ENCODE results near the gene IL1RAPL2. TPM values are rescaled to one million over a fixed set of nuclear protein-coding genes. Genes with fewer than 3 reads are reported as not detected.

IL1RAPL2 gene
- total RNA-seq, 4 donors from 2014 or later: not detected

DNA sequence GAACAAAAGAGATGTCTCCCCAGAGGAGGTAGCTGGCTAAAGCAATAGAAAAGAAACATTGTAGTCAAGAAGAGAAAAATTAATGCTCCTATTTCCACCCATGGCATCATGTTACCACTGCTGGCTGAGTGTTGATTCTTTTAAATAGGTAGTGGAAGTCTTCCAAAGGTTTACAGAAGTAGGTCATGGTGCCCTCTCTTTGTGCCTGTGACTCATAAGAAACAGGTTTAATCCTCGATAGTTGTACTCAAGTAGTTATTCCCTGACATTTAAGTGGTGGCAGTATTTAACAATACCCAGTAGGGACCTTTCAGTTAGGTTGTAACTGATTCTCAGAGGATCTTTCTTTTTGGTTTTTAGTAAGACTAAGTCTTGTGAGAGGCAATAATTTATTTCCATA, 406.7 kb downstream of the IL1RAPL2 start:
- no peak for TF ChIP-seq CTCF (IDR thresholded peaks at IDR 0.05)
- no peak for TF ChIP-seq POLR2A (IDR thresholded peaks at IDR 0.05)
- no peak for DNase-seq
- H3K27me3 ChIP-seq: no peaks in the 10 kb centered on the region
- no peaks in the 10 kb centered on the region for H3K36me3 ChIP-seq
- H3K4me1 ChIP-seq: no peaks in the 10 kb centered on the region
- 13 to 40% methylated on average over 1 of the region's 1 CpG for WGBS, 2 donors
- intact Hi-C loops (cut with DNase I): no loop called here
- H3K27ac ChIP-seq: no peak overlapping the region
- H3K9me3 ChIP-seq: no peaks in the 10 kb centered on the region
- no peak overlapping the region for H3K4me3 ChIP-seq (replicated peaks in 1 of 3)

DNA sequence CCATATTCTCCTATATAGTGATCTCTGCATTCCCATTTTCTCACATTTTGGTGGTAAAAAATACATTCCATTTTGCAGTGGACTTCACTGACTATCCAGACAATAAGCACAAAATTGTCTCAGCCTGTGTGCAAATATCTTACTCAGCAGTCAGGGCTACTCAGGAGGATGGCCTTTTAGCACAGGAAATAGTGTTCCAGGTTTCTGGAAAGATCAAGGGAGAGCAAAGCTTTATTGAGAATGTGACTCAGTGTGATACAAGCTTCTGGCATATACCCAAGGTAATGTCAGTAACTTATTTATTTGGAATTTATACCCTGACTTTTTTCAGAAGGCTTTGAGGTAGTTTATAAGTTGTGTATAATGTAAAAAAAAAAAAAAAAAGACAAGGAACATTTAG, 421.1 kb downstream of the IL1RAPL2 start:
- TF ChIP-seq CTCF (IDR thresholded peaks at IDR 0.05): no peak
- no peak for TF ChIP-seq POLR2A (IDR thresholded peaks at IDR 0.05)
- no peak overlapping the region for H3K4me3 ChIP-seq (replicated peaks in 1 of 3)
- intact Hi-C loops (cut with DNase I): no loop called here

GRCh38 chrX:104988038-104988437, 422.0 kb downstream of the IL1RAPL2 start:
- H3K27me3 ChIP-seq: no peaks in the 10 kb centered on the region
- TF ChIP-seq POLR2A (IDR thresholded peaks at IDR 0.05) (no peak), CTCF (IDR thresholded peaks at IDR 0.05) (no peak)
- DNase-seq: no peak
- H3K4me1 ChIP-seq: no peaks in the 10 kb centered on the region
- no peaks in the 10 kb centered on the region for H3K9me3 ChIP-seq
- no peak overlapping the region for H3K4me3 ChIP-seq (replicated peaks in 1 of 3)
- H3K36me3 ChIP-seq: no peaks in the 10 kb centered on the region
- no peak overlapping the region for H3K27ac ChIP-seq
- intact Hi-C loops (cut with DNase I): no loop called here

More for the DNA sequence above, 421.1 kb downstream of the IL1RAPL2 start:
- Histone ChIP-seq H3K9me3 (no peaks in the 10 kb centered on the region), H3K4me1 (no peaks in the 10 kb centered on the region), H3K36me3 (no peaks in the 10 kb centered on the region), H3K27me3 (no peaks in the 10 kb centered on the region), H3K27ac (no peak overlapping the region)
- no peak for DNase-seq

GRCh38 chrX:104995546-104995945, 429.5 kb downstream of the IL1RAPL2 start:
- Histone ChIP-seq H3K36me3 (no peaks in the 10 kb centered on the region), H3K27ac (no peak overlapping the region), H3K4me1 (no peaks in the 10 kb centered on the region), H3K27me3 (no peaks in the 10 kb centered on the region), H3K4me3 (replicated peaks in 1 of 3) (no peak overlapping the region), H3K9me3 (no peaks in the 10 kb centered on the region)
- no peak for TF ChIP-seq POLR2A (IDR thresholded peaks at IDR 0.05)
- TF ChIP-seq CTCF (IDR thresholded peaks at IDR 0.05): no peak
- intact Hi-C loops (cut with DNase I): no loop called here
- no peak for DNase-seq

DNA sequence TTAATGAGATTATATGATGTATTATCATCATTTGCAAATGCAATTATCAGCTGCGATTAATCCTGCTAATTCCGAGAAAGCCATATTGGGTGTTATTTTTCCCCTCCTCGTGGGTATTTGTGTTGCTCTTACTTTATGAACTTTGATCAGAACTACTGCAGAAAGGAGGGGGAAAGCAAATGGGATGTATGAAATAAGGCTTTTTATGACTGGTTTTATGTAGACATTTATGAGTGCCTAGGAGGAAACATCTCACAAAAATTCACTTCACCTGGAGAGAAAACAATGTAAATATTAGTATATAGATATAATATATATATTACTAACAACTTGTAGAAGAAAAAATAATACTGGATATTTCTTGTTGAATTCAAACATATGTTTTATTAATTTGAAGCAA, 440.1 kb downstream of the IL1RAPL2 start:
- 62 to 95% methylated on average over 2 to 3 of the region's 3 CpGs for WGBS, 2 donors

More for the DNA sequence above, 440.1 kb downstream of the IL1RAPL2 start:
- H3K4me3 ChIP-seq (replicated peaks in 1 of 3): no peak overlapping the region
- H3K4me1 ChIP-seq: no peaks in the 10 kb centered on the region
- no peaks in the 10 kb centered on the region for H3K9me3 ChIP-seq
- DNase-seq: no peak
- TF ChIP-seq CTCF (IDR thresholded peaks at IDR 0.05) (no peak), POLR2A (IDR thresholded peaks at IDR 0.05) (no peak)
- no peak overlapping the region for H3K27ac ChIP-seq
- no peaks in the 10 kb centered on the region for H3K27me3 ChIP-seq
- no peaks in the 10 kb centered on the region for H3K36me3 ChIP-seq
- intact Hi-C loops (cut with DNase I): no loop called here

All from thyroid gland (tissue), 4 donors.